Measurements from ENCODE around the gene GPX4.
A peak's percentile ranks its signal among the peaks of the same experiment; 100 is the strongest.

The GPX4 gene

GRCh38 chr19:1147934-1148549 lies 44.2 kb downstream of the GPX4 start:
- no peak overlapping the region for H3K4me3 Mint-ChIP-seq
- no peak overlapping the region for H3K27ac Mint-ChIP-seq
- no peaks in the 10 kb centered on the region for H3K27me3 Mint-ChIP-seq (ENCODE audit: low read depth)
- H3K9me3 Mint-ChIP-seq, result peaks cover 3% of the 10 kb centered on the region
- H3K4me1 Mint-ChIP-seq, result peaks cover 5% of the 10 kb centered on the region
- TF ChIP-seq, protein P1, sequence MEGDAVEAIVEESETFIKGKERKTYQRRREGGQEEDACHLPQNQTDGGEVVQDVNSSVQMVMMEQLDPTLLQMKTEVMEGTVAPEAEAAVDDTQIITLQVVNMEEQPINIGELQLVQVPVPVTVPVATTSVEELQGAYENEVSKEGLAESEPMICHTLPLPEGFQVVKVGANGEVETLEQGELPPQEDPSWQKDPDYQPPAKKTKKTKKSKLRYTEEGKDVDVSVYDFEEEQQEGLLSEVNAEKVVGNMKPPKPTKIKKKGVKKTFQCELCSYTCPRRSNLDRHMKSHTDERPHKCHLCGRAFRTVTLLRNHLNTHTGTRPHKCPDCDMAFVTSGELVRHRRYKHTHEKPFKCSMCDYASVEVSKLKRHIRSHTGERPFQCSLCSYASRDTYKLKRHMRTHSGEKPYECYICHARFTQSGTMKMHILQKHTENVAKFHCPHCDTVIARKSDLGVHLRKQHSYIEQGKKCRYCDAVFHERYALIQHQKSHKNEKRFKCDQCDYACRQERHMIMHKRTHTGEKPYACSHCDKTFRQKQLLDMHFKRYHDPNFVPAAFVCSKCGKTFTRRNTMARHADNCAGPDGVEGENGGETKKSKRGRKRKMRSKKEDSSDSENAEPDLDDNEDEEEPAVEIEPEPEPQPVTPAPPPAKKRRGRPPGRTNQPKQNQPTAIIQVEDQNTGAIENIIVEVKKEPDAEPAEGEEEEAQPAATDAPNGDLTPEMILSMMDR (IDR thresholded peaks at IDR 0.05; ENCODE audit: unreplicated experiment in 3 of 3), result no peak
- H3K36me3 Mint-ChIP-seq (ENCODE audit: low read depth), result peaks cover 25% of the 10 kb centered on the region

- Mint-ChIP-seq H3K36me3 (ENCODE audit: low read depth) (peaks cover 14% of the 10 kb centered on the region), H3K27me3 (ENCODE audit: low read depth) (no peaks in the 10 kb centered on the region), H3K9me3 (no peaks in the 10 kb centered on the region), H3K4me3 (no peak overlapping the region), H3K4me1 (peaks cover 5% of the 10 kb centered on the region), H3K27ac (no peak overlapping the region)
- TF ChIP-seq, protein P1 (IDR thresholded peaks at IDR 0.05; ENCODE audit: unreplicated experiment in 3 of 3), result no peak
Measured at GRCh38 chr19:1149259-1150045, 45.7 kb downstream of the GPX4 start.

DNA sequence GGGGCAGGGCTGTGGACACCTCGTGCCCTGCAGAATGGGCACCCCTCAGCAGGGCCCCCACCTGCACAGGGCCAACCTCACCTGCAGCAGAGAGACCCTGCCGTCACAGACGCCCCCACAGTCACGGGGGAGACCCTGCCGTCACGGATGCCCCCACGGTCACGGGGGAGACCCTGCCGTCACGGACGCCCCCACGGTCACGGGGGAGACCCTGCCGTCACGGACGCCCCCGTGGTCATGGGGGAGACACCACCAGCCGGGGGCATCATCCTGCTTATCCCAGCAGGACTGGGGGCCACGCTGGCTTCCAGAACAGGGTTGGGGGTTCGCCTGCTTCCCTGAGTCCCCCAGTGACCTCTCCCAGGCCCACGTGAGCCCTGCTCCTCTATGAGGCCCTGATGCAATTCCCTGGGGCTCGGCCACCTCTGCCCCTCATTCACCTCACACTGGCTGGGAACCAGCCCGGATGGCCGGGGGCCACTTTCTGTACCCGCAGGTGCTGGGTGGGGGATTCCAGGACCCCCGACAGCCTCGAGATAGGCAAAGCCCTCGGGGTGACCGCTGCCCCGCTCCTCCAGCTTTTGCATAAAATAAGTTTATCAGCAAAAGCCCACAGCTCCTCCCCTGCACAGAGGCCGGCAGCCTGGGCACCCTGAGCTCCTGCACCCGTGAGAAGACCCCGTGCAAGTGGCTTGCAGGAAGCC lies 46.7 kb downstream of the GPX4 start:
- Mint-ChIP-seq H3K27me3 (ENCODE audit: low read depth) (no peaks in the 10 kb centered on the region), H3K27ac (no peak overlapping the region), H3K36me3 (ENCODE audit: low read depth) (peaks cover 8% of the 10 kb centered on the region), H3K4me1 (peaks cover 5% of the 10 kb centered on the region), H3K9me3 (no peaks in the 10 kb centered on the region), H3K4me3 (no peak overlapping the region)
- TF ChIP-seq, protein P1 (IDR thresholded peaks at IDR 0.05; ENCODE audit: unreplicated experiment in 3 of 3), result no peak

- no peaks in the 10 kb centered on the region for H3K27me3 Mint-ChIP-seq (ENCODE audit: low read depth)
- peaks cover 5% of the 10 kb centered on the region for H3K4me1 Mint-ChIP-seq
- H3K27ac Mint-ChIP-seq, result no peak overlapping the region
- no peaks in the 10 kb centered on the region for H3K9me3 Mint-ChIP-seq
- TF ChIP-seq, protein P1 (IDR thresholded peaks at IDR 0.05; ENCODE audit: unreplicated experiment in 3 of 3), result no peak
- no peak overlapping the region for H3K4me3 Mint-ChIP-seq
- H3K36me3 Mint-ChIP-seq (ENCODE audit: low read depth), result peaks cover 4% of the 10 kb centered on the region
Measured at GRCh38 chr19:1151037-1151724, 47.4 kb downstream of the GPX4 start.

DNA sequence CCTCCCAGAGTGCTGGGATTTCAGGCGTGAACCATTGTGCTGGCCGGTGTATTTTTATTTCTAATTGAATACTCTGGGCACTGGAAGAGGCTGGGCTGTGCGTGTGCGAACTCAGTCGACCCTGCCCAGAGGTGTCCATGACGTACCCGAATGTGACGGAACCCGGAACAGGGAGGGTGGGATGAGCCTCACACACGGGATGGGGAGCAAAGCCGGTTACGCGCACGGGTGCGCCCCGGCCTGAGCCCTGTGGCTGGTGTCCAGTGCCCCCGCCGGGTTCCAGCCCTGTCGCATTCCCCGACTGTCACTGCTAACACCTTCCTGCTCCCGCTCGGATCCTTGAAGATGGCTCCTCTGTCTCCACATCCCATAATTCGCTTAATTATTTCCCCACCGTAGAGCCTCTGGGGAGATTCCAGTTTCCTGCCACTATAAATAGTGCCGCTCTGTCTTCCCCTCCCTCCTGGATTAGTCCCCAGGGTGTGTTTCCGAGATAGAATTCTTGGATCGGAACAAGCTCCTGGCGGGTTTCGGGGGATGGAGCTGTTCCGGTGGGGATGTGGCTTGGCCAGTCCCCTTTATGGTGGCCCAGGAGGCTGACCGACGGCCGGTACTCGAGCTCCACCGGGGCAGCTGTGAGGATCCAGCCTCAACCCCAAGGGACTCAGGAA lies 48.3 kb downstream of the GPX4 start:
- TF ChIP-seq, protein P1 (IDR thresholded peaks at IDR 0.05; ENCODE audit: unreplicated experiment in 3 of 3), result no peak
- Mint-ChIP-seq H3K36me3 (ENCODE audit: low read depth) (peaks cover 4% of the 10 kb centered on the region), H3K27me3 (ENCODE audit: low read depth) (no peaks in the 10 kb centered on the region), H3K4me1 (peaks cover 5% of the 10 kb centered on the region), H3K9me3 (no peaks in the 10 kb centered on the region), H3K4me3 (no peak overlapping the region), H3K27ac (peak overlapping the region in 1 of 3 experiments; percentile 26)
